ENCODE measurements around the gene PCDHB12. TPM values are rescaled to one million over a fixed set of nuclear protein-coding genes. Genes with fewer than 3 reads are reported as not detected.
"Not testable (repeated sequence)": the region's sequence is repeated elsewhere in the genome, so short reads cannot be mapped to it uniquely, and the experiment has no call there.

Gene PCDHB12
- 6.9 TPM for total RNA-seq
- 3.4 TPM for polyA plus RNA-seq

DNA sequence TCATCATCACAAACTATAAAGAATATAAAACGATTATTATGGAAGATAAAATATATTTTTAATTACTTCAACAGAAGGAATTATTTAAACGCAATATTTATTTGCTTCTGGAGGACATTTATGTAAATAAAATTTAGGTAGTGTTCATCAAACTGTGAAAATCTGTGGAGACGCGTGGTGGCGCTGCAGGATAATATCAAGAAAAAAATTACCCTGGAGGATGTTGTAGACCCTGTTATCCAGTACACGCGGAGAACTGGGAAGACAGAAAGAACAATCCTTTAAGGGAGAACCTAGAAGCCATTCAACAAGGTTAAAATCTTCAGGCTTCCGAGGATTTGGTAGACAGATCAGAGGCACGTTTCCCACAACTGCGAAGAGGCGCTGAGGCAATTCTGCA lies at the start of gene PCDHB12:
Gene PCDHB12 (plus strand): TSS at position 242 of the 400 bp plus-strand sequence. CDS start 189 bp downstream, outside the sequence.
- H3K27ac ChIP-seq (ENCODE audit: low read depth): no peak within 1 kb of the TSS
- no peaks in the 10 kb centered on the region for H3K36me3 ChIP-seq (ENCODE audit: insufficient read depth)
- peak within 1 kb of the TSS; percentile 12 for H3K4me3 ChIP-seq (ENCODE audit: low read depth, low read length)
- H3K4me1 ChIP-seq (ENCODE audit: insufficient read depth): no peaks in the 10 kb centered on the region
- 19% methylated on average over 11 of the region's 11 CpGs for WGBS
- DNase-seq (ENCODE audit: extremely low spot score): no peak

DNA sequence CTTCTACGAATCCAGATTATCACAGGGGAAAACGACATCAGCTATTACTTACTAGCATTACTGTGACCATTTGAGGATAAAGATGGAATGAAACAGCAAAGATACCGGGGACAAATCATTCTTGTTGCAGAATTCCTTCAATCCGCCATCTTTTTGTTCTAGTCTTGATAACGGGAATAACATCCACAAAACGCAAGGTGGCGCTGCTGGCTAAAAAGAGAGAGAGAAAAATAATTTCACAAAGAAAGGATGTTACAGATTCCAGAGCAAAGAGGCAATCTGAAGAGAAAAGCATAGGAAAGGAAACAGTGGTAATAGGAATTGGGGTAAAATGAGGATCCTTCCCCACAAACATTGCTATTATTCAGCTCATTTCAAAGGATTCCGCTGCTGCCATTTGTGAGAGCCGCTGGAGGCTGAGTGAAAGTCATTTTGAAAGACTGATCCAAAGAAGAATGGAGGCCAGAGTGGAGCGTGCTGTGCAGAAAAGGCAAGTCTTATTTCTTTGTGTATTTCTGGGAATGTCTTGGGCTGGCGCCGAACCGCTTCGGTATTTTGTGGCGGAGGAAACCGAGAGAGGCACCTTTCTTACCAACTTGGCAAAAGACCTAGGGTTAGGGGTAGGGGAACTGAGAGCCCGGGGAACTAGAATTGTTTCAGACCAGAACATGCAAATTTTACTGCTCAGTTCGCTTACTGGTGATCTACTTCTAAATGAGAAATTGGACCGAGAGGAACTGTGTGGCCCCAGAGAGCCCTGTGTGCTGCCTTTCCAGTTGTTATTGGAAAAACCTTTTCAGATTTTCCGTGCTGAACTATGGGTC lies 35.9 kb upstream of the PCDHB12 start, which contains the start of gene PCDHB7:
Gene PCDHB7 (plus strand): TSS at position 264 of the 824 bp plus-strand sequence. CDS start 192 bp downstream, at position 456.
- Histone ChIP-seq H3K27ac (ENCODE audit: low read depth) (no peak within 1 kb of the TSS), H3K36me3 (ENCODE audit: insufficient read depth) (no peaks in the 10 kb centered on the region), H3K4me3 (ENCODE audit: low read depth, low read length) (peak within 1 kb of the TSS; percentile 4), H3K4me1 (ENCODE audit: insufficient read depth) (no peaks in the 10 kb centered on the region)
- WGBS: 27% methylated on average over 20 of the region's 20 CpGs
- DNase-seq (ENCODE audit: extremely low spot score): no peak

DNA sequence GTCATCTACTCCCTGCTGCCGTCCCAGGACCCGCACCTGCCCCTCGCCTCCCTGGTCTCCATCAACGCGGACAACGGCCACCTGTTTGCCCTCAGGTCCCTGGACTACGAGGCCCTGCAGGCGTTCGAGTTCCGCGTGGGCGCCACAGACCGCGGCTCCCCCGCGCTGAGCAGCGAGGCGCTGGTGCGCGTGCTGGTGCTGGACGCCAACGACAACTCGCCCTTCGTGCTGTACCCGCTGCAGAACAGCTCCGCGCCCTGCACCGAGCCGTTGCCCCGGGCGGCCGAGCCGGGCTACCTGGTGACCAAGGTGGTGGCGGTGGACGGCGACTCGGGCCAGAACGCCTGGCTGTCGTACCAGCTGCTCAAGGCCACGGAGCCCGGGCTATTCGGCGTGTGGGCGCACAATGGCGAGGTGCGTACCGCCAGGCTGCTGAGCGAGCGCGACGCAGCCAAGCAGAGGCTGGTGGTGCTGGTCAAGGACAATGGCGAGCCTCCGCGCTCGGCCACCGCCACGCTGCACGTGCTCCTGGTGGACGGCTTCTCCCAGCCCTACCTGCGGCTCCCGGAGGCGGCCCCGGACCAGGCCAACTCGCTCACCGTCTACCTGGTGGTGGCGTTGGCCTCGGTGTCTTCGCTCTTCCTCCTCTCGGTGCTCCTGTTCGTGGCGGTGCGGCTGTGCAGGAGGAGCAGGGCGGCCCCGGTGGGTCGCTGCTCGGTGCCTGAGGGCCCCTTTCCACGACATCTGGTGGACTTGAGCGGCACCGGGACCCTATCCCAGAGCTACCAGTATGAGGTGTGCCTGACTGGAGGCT lies 34.0 kb upstream of the PCDHB12 start:
- 40% methylated on average over 79 of the region's 79 CpGs for WGBS
- H3K4me3 ChIP-seq (ENCODE audit: low read depth, low read length): not testable (repeated sequence)

DNA sequence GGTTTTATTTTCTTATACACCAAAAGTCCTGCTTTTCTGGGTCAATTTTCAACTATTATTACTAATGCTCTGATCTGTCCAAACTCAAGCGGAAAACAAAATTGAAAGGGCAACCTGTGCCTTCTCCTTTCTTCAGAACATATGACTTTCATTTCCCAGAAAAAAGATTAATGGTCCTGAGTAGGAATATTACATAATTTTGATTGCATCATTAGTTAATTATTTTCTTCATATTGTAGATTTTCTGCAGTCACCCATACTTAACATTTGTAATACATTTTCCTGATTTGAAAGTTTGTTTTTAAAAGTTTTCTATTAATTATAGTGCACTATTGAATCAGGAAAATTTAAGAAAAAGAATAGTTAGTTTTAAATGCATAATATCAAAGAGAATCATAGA lies 32.6 kb upstream of the PCDHB12 start:
- no peaks in the 10 kb centered on the region for H3K36me3 ChIP-seq (ENCODE audit: insufficient read depth)
- H3K4me3 ChIP-seq (ENCODE audit: low read depth, low read length): no peak overlapping the region
- no peak for DNase-seq (ENCODE audit: extremely low spot score)
- H3K27ac ChIP-seq (ENCODE audit: low read depth): no peak overlapping the region
- no peaks in the 10 kb centered on the region for H3K4me1 ChIP-seq (ENCODE audit: insufficient read depth)
- 72% methylated on average over 1 of the region's 1 CpG for WGBS

More for the DNA sequence above, 34.0 kb upstream of the PCDHB12 start:
- not testable (repeated sequence) for H3K4me1 ChIP-seq (ENCODE audit: insufficient read depth); H3K27ac ChIP-seq (ENCODE audit: low read depth); DNase-seq (ENCODE audit: extremely low spot score); H3K36me3 ChIP-seq (ENCODE audit: insufficient read depth)

GRCh38 chr5:141177577-141178191 lies 30.8 kb upstream of the PCDHB12 start, which contains the start of gene PCDHB8:
TSS of gene PCDHB8 (plus strand) at chr5:141177790. CDS start at chr5:141178035, 245 bp downstream.
- not testable (repeated sequence) for H3K4me3 ChIP-seq (ENCODE audit: low read depth, low read length); H3K27ac ChIP-seq (ENCODE audit: low read depth); H3K36me3 ChIP-seq (ENCODE audit: insufficient read depth); DNase-seq (ENCODE audit: extremely low spot score); H3K4me1 ChIP-seq (ENCODE audit: insufficient read depth)
- WGBS: 24% methylated on average over 14 of the region's 18 CpGs

DNA sequence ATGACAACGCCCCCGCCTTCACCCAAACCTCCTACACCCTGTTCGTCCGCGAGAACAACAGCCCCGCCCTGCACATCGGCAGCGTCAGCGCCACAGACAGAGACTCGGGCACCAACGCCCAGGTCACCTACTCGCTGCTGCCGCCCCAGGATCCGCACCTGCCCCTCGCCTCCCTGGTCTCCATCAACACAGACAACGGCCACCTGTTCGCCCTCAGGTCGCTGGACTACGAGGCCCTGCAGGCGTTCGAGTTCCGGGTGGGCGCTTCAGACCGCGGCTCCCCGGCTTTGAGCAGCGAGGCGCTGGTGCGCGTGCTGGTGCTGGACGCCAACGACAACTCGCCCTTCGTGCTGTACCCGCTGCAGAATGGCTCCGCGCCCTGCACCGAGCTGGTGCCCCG lies 29.1 kb upstream of the PCDHB12 start:
- WGBS: 44% methylated on average over 32 of the region's 39 CpGs
- not testable (repeated sequence) for DNase-seq (ENCODE audit: extremely low spot score); H3K4me3 ChIP-seq (ENCODE audit: low read depth, low read length); H3K36me3 ChIP-seq (ENCODE audit: insufficient read depth); H3K27ac ChIP-seq (ENCODE audit: low read depth); H3K4me1 ChIP-seq (ENCODE audit: insufficient read depth)

DNA sequence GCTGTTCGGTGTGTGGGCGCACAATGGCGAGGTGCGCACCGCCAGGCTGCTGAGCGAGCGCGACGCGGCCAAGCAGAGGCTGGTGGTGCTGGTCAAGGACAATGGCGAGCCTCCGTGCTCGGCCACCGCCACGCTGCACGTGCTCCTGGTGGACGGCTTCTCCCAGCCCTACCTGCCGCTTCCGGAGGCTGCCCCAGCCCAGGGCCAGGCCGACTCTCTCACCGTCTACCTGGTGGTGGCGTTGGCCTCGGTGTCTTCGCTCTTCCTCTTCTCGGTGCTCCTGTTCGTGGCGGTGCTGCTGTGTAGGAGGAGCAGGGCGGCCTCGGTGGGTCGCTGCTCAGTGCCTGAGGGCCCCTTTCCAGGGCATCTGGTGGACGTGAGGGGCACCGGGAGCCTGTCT lies 28.6 kb upstream of the PCDHB12 start:
- not testable (repeated sequence) for H3K4me3 ChIP-seq (ENCODE audit: low read depth, low read length); H3K27ac ChIP-seq (ENCODE audit: low read depth); H3K4me1 ChIP-seq (ENCODE audit: insufficient read depth); H3K36me3 ChIP-seq (ENCODE audit: insufficient read depth); DNase-seq (ENCODE audit: extremely low spot score)
- 28% methylated on average over 24 of the region's 32 CpGs for WGBS

- no peaks in the 10 kb centered on the region for H3K36me3 ChIP-seq (ENCODE audit: insufficient read depth)
- no peak overlapping the region for H3K4me3 ChIP-seq (ENCODE audit: low read depth, low read length)
- WGBS: 52% methylated on average over 1 of the region's 1 CpG
- DNase-seq (ENCODE audit: extremely low spot score): no peak
- no peak overlapping the region for H3K27ac ChIP-seq (ENCODE audit: low read depth)
- H3K4me1 ChIP-seq (ENCODE audit: insufficient read depth): no peaks in the 10 kb centered on the region
These were observed 28.2 kb upstream of the PCDHB12 start for GRCh38 chr5:141180313-141180712.

DNA sequence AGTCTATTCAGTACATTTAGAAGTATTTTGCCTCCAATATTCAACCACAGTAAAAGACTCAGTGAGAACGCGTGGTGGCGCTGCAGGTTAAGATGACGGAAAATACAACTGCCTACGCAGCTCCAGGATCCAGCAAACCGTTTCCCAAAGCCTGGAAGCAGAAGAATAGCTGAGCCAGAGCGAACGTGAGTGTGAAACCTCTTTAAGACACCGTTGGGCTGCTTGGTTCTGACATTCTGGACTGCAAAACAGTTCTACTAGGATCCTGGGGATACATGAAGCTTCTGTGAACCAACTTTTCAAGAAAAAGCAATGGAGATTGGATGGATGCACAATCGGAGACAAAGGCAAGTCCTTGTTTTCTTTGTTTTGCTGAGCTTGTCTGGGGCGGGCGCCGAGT lies 26.3 kb upstream of the PCDHB12 start, which contains the start of gene PCDHB16:
Gene PCDHB16 (plus strand): TSS at position 140 of the 400 bp plus-strand sequence. CDS start 173 bp downstream, at position 313.
- no peak for DNase-seq (ENCODE audit: extremely low spot score)
- H3K27ac ChIP-seq (ENCODE audit: low read depth): no peak within 1 kb of the TSS
- no peaks in the 10 kb centered on the region for H3K36me3 ChIP-seq (ENCODE audit: insufficient read depth)
- H3K4me3 ChIP-seq (ENCODE audit: low read depth, low read length): peak within 1 kb of the TSS; percentile 10
- WGBS: 10% methylated on average over 13 of the region's 13 CpGs
- H3K4me1 ChIP-seq (ENCODE audit: insufficient read depth): no peaks in the 10 kb centered on the region

DNA sequence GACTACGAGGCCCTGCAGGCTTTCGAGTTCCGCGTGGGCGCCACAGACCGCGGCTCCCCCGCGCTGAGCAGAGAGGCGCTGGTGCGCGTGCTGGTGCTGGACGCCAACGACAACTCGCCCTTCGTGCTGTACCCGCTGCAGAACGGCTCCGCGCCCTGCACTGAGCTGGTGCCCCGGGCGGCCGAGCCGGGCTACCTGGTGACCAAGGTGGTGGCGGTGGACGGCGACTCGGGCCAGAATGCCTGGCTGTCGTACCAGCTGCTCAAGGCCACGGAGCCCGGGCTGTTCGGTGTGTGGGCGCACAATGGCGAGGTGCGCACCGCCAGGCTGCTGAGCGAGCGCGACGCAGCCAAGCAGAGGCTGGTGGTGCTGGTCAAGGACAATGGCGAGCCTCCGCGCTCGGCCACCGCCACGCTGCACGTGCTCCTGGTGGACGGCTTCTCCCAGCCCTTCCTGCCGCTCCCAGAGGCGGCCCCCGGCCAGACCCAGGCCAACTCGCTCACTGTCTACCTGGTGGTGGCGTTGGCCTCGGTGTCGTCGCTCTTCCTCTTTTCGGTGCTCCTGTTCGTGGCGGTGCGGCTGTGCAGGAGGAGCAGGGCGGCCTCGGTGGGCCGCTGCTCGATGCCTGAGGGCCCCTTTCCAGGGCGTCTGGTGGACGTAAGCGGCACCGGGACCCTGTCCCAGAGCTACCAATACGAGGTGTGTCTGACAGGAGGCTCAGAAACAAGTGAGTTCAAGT lies 24.2 kb upstream of the PCDHB12 start:
- H3K27ac ChIP-seq (ENCODE audit: low read depth); H3K4me1 ChIP-seq (ENCODE audit: insufficient read depth); DNase-seq (ENCODE audit: extremely low spot score); H3K36me3 ChIP-seq (ENCODE audit: insufficient read depth); H3K4me3 ChIP-seq (ENCODE audit: low read depth, low read length): not testable (repeated sequence)
- WGBS: 30% methylated on average over 45 of the region's 69 CpGs

- H3K4me3 ChIP-seq (ENCODE audit: low read depth, low read length): no peak within 1 kb of the TSS
- H3K27ac ChIP-seq (ENCODE audit: low read depth): no peak within 1 kb of the TSS
- DNase-seq (ENCODE audit: extremely low spot score): no peak
- no peaks in the 10 kb centered on the region for H3K4me1 ChIP-seq (ENCODE audit: insufficient read depth)
- 17% methylated on average over 9 of the region's 9 CpGs for WGBS
- no peaks in the 10 kb centered on the region for H3K36me3 ChIP-seq (ENCODE audit: insufficient read depth)
These were observed 21.5 kb upstream of the PCDHB12 start, which contains the start of gene PCDHB9 for GRCh38 chr5:141186897-141187512. TSS of gene PCDHB9 (plus strand) at chr5:141187161. CDS start at chr5:141187319, 158 bp downstream.

DNA sequence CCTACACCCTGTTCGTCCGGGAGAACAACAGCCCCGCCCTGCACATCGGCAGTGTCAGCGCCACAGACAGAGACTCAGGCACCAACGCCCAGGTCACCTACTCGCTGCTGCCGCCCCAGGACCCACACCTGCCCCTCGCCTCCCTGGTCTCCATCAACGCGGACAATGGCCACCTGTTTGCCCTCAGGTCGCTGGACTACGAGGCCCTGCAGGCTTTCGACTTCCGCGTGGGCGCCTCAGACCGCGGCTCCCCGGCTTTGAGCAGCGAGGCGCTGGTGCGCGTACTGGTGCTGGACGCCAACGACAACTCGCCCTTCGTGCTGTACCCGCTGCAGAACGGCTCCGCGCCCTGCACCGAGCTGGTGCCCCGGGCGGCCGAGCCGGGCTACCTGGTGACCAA lies 19.8 kb upstream of the PCDHB12 start:
- 30% methylated on average over 35 of the region's 37 CpGs for WGBS
- not testable (repeated sequence) for H3K36me3 ChIP-seq (ENCODE audit: insufficient read depth); H3K4me1 ChIP-seq (ENCODE audit: insufficient read depth)

More for the DNA sequence above, 19.8 kb upstream of the PCDHB12 start:
- H3K4me3 ChIP-seq (ENCODE audit: low read depth, low read length); DNase-seq (ENCODE audit: extremely low spot score); H3K27ac ChIP-seq (ENCODE audit: low read depth): not testable (repeated sequence)

Data from urinary bladder (tissue), 4 donors.